WTC11 (cell line): Measurements from ENCODE around the gene EHD1. TPM values are rescaled to one million over a fixed set of nuclear protein-coding genes. Genes with fewer than 3 reads are reported as not detected.
A peak's percentile ranks its signal among the peaks of the same experiment; 100 is the strongest.

Experiments used
- ATAC-seq: fragments of 200-7000 bp; cut with Tn5 transposase; 2 replicates; pipeline ENCODE4 v1.10.0; 2021; ENCODE audit warnings: mild to moderate bottlenecking, moderate library complexity
- CTCF ChIA-PET: fragments of 300-600 bp; sonication (Branson Sonifier 250); formaldehyde crosslinking; loops from one replicate; lab custom pipeline; 2021; ENCODE audit warnings: antibody characterized with exemption; lab: Charles Lee
- POLR2A ChIA-PET: fragments of 350-600 bp; sonication (Branson Sonifier 250); formaldehyde crosslinking; loops from one replicate; lab custom pipeline; 2021; ENCODE audit warnings: antibody characterized with exemption; lab: Charles Lee
- DNase-seq: peaks from one replicate; pipeline ENCODE4 v3.0.0; 2021; ENCODE audit warnings: low spot score
- H3K27ac Mint-ChIP-seq: 2 replicates; pipeline ENCODE4 v1.8.0; 2021; ENCODE audit warnings: mixed read lengths
- H3K27me3 Mint-ChIP-seq: 2 replicates; pipeline ENCODE4 v1.8.0; 2021; ENCODE audit warnings: low read depth, mild to moderate bottlenecking, moderate library complexity, mixed read lengths
- H3K36me3 Mint-ChIP-seq: 2 replicates; pipeline ENCODE4 v1.8.0; 2021; ENCODE audit warnings: mixed read lengths
- H3K4me1 Mint-ChIP-seq: 2 replicates; pipeline ENCODE4 v1.8.0; 2022; ENCODE audit warnings: mixed read lengths
- H3K4me3 Mint-ChIP-seq: 2 replicates; pipeline ENCODE4 v1.8.0; 2021; ENCODE audit warnings: mild to moderate bottlenecking, moderate library complexity, mixed read lengths
- H3K9me3 Mint-ChIP-seq: 2 replicates; pipeline ENCODE4 v1.8.0; 2021; ENCODE audit warnings: mixed read lengths
- ATF1 ChIP-seq: sonication (generic); formaldehyde crosslinking; IDR thresholded peaks from 2 replicates; pipeline ENCODE4 v1.8.1; 2023; ENCODE audit warnings: mild to moderate bottlenecking, moderate library complexity, missing genetic modification reagents
- ELF4 ChIP-seq: sonication (generic); formaldehyde crosslinking; IDR thresholded peaks from 2 replicates; pipeline ENCODE4 v1.8.1; 2022; ENCODE audit warnings: low read depth, mild to moderate bottlenecking, moderate library complexity, missing genetic modification reagents
- FOXJ3 ChIP-seq: sonication (generic); formaldehyde crosslinking; IDR thresholded peaks from 2 replicates; pipeline ENCODE4 v1.9.0; 2021; ENCODE audit warnings: missing genetic modification reagents, mild to moderate bottlenecking, borderline replicate concordance
- HMGA2 ChIP-seq: fragments of 250-450 bp; sonication (Bioruptor Pico); IDR thresholded peaks from 2 replicates; pipeline ENCODE4 v1.4.0; 2021; ENCODE audit warnings: mild to moderate bottlenecking, moderate library complexity
- NR1H2 ChIP-seq: sonication (generic); formaldehyde crosslinking; IDR thresholded peaks from 2 replicates; pipeline ENCODE4 v1.9.0; 2021; ENCODE audit warnings: mild to moderate bottlenecking, moderate library complexity, missing genetic modification reagents
- NR3C1 ChIP-seq: sonication (generic); formaldehyde crosslinking; conservative IDR thresholded peaks from 2 replicates; pipeline ENCODE4 v1.8.1; 2023; ENCODE audit warnings: low read depth, mild to moderate bottlenecking, missing genetic modification reagents
- SMAD4 ChIP-seq: sonication (generic); formaldehyde crosslinking; IDR thresholded peaks from 2 replicates; pipeline ENCODE4 v1.8.0; 2022; ENCODE audit warnings: mild to moderate bottlenecking, missing genetic modification reagents
- SP1 ChIP-seq: sonication (generic); formaldehyde crosslinking; conservative IDR thresholded peaks from 2 replicates; pipeline ENCODE4 v1.8.1; 2022; ENCODE audit warnings: missing genetic modification reagents
- TEAD4 ChIP-seq: sonication (generic); formaldehyde crosslinking; IDR thresholded peaks from 2 replicates; pipeline ENCODE4 v1.8.0; 2022; ENCODE audit warnings: mild to moderate bottlenecking, missing genetic modification reagents
- TP53 ChIP-seq: sonication (generic); formaldehyde crosslinking; IDR thresholded peaks from 2 replicates; pipeline ENCODE4 v1.8.1; 2023; ENCODE audit warnings: mild to moderate bottlenecking, missing genetic modification reagents
- ZNF121 ChIP-seq: sonication (generic); formaldehyde crosslinking; IDR thresholded peaks from 2 replicates; pipeline ENCODE4 v1.8.0; 2023; ENCODE audit warnings: missing genetic modification reagents
- ZNF138 ChIP-seq: sonication (generic); formaldehyde crosslinking; conservative IDR thresholded peaks from 2 replicates; pipeline ENCODE4 v1.8.1; 2022; ENCODE audit warnings: mild to moderate bottlenecking, moderate library complexity, missing genetic modification reagents
- ZNF263 ChIP-seq: sonication (generic); formaldehyde crosslinking; IDR thresholded peaks from 2 replicates; pipeline ENCODE4 v1.8.1; 2022; ENCODE audit warnings: low read depth, mild to moderate bottlenecking, moderate library complexity, missing genetic modification reagents
- ZNF423 ChIP-seq: fragments of 250-450 bp; sonication (Bioruptor Pico); IDR thresholded peaks from 2 replicates; pipeline ENCODE4 v2.1.2; 2022; ENCODE audit warnings: mild to moderate bottlenecking, moderate library complexity
- total RNA-seq: library from RNA; stranded (reverse); gene quantifications from 3 replicates; pipeline ENCODE4 v1.2.3, GENCODE V29; 2021
- TF ChIP-seq, protein P1 (sequence below): fragments of 250-450 bp; sonication (Bioruptor Pico); IDR thresholded peaks from 2 replicates; pipeline ENCODE4 v1.9.0; 2021; ENCODE audit warnings: moderate library complexity, mild to moderate bottlenecking, inconsistent platforms, borderline replicate concordance
- TF ChIP-seq, protein P2 (sequence below): sonication (generic); formaldehyde crosslinking; IDR thresholded peaks from 2 replicates; pipeline ENCODE4 v1.8.1; 2023; ENCODE audit warnings: mild to moderate bottlenecking, missing genetic modification reagents
- TF ChIP-seq, protein P3 (sequence below): sonication (generic); formaldehyde crosslinking; IDR thresholded peaks from 2 replicates; pipeline ENCODE4 v1.8.0; 2022; ENCODE audit warnings: mild to moderate bottlenecking, missing genetic modification reagents
- TF ChIP-seq, protein P4 (sequence below): sonication (generic); formaldehyde crosslinking; IDR thresholded peaks from 2 replicates; pipeline ENCODE4 v1.8.0; 2022; ENCODE audit warnings: mild to moderate bottlenecking, missing genetic modification reagents
- TF ChIP-seq, protein P5 (sequence below): sonication (generic); formaldehyde crosslinking; IDR thresholded peaks from 2 replicates; pipeline ENCODE4 v1.8.0; 2022; ENCODE audit warnings: mild to moderate bottlenecking, missing genetic modification reagents
- TF ChIP-seq, protein P6 (sequence below): fragments of 250-450 bp; sonication (Bioruptor Pico); IDR thresholded peaks from 2 replicates; pipeline ENCODE4 v1.9.0; 2021; ENCODE audit warnings: mild to moderate bottlenecking, borderline replicate concordance
- TF ChIP-seq, protein P7 (sequence below): sonication (generic); formaldehyde crosslinking; IDR thresholded peaks from 2 replicates; pipeline ENCODE4 v1.8.1; 2023; ENCODE audit warnings: mild to moderate bottlenecking, missing genetic modification reagents, moderate library complexity
- TF ChIP-seq, protein P8 (sequence below): sonication (generic); formaldehyde crosslinking; IDR thresholded peaks from 2 replicates; pipeline ENCODE4 v1.8.1; 2022; ENCODE audit warnings: missing genetic modification reagents, borderline replicate concordance

The EHD1 gene
- total RNA-seq, 1 experiment from 2014 or later, result 38.1 TPM

DNA sequence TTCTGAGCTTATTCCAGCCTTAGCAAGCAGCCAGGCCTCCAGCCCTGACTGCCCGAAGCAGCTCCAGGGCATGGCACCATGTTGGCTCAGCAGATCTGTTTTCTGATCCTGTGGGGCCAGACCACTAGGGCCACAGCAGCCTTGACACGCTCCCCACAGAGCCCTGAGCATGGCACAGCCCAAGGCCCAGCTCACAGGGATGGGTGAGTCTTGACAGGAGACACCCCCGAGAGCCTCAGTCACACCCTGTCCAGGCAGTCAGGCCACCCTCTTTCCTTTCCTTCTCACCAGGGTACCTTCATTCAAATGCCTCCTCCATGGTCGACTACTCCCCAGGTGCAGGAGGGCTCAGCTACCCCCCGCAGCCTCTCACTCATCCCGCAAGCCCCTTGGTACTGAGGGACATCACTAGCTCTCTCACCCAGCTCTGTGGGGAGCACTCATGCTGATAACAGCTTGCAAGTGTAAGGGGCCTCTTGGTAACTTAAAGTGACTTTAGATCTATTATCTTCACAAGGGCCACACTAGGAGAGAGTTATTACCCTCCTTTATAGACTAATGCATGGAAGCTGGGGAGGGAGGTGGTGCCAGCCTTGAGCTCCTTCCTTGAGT is 30.1 kb downstream of the EHD1 start:
- ChIA-PET CTCF (interaction anchor here (0.6 to 12.5 kb wide), 36 partner anchors 9 to 669 kb away, joined by 3 to 372 read pairs (median 5); partner anchors contain the start of genes ARL2, BATF2, EHD1 and GPHA2), POLR2A (interaction anchor here (0.7 to 1.6 kb wide), 4 partner anchors 15 to 148 kb away, joined by 3 to 6 read pairs (median 4); partner anchors contain the start of genes BATF2 and EHD1)
- no peaks in the 10 kb centered on the region for H3K36me3 Mint-ChIP-seq
- H3K9me3 Mint-ChIP-seq, result no peaks in the 10 kb centered on the region
- no peak overlapping the region for H3K27ac Mint-ChIP-seq
- ATAC-seq (no peak), DNase-seq (no peak)
- H3K4me1 Mint-ChIP-seq, result peaks cover 33% of the 10 kb centered on the region
- TF ChIP-seq, protein P1, sequence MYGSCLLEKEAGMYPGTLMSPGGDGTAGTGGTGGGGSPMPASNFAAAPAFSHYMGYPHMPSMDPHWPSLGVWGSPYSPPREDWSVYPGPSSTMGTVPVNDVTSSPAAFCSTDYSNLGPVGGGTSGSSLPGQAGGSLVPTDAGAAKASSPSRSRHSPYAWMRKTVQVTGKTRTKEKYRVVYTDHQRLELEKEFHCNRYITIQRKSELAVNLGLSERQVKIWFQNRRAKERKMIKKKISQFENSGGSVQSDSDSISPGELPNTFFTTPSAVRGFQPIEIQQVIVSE (CRISPR knock-in tag), result no peak
- TF ChIP-seq NR1H2 (CRISPR knock-in tag) (no peak), FOXJ3 (CRISPR knock-in tag) (no peak), ELF4 (no peak), ATF1 (CRISPR knock-in tag) (no peak), SMAD4 (no peak), NR3C1 (CRISPR knock-in tag) (no peak), ZNF423 (CRISPR knock-in tag) (no peak), HMGA2 (no peak), TEAD4 (CRISPR knock-in tag) (no peak), SP1 (no peak), ZNF263 (no peak), ZNF121 (CRISPR knock-in tag) (no peak), TP53 (CRISPR knock-in tag) (no peak)
- TF ChIP-seq, protein P2, sequence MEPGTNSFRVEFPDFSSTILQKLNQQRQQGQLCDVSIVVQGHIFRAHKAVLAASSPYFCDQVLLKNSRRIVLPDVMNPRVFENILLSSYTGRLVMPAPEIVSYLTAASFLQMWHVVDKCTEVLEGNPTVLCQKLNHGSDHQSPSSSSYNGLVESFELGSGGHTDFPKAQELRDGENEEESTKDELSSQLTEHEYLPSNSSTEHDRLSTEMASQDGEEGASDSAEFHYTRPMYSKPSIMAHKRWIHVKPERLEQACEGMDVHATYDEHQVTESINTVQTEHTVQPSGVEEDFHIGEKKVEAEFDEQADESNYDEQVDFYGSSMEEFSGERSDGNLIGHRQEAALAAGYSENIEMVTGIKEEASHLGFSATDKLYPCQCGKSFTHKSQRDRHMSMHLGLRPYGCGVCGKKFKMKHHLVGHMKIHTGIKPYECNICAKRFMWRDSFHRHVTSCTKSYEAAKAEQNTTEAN, result no peak
- TF ChIP-seq, protein P3, sequence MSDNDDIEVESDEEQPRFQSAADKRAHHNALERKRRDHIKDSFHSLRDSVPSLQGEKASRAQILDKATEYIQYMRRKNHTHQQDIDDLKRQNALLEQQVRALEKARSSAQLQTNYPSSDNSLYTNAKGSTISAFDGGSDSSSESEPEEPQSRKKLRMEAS (CRISPR knock-in tag), result no peak
- TF ChIP-seq, protein P4, sequence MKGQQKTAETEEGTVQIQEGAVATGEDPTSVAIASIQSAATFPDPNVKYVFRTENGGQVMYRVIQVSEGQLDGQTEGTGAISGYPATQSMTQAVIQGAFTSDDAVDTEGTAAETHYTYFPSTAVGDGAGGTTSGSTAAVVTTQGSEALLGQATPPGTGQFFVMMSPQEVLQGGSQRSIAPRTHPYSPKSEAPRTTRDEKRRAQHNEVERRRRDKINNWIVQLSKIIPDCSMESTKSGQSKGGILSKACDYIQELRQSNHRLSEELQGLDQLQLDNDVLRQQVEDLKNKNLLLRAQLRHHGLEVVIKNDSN (CRISPR knock-in tag), result no peak
- TF ChIP-seq, protein P5, sequence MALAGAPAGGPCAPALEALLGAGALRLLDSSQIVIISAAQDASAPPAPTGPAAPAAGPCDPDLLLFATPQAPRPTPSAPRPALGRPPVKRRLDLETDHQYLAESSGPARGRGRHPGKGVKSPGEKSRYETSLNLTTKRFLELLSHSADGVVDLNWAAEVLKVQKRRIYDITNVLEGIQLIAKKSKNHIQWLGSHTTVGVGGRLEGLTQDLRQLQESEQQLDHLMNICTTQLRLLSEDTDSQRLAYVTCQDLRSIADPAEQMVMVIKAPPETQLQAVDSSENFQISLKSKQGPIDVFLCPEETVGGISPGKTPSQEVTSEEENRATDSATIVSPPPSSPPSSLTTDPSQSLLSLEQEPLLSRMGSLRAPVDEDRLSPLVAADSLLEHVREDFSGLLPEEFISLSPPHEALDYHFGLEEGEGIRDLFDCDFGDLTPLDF (CRISPR knock-in tag), result no peak
- no peak overlapping the region for H3K4me3 Mint-ChIP-seq
- no peaks in the 10 kb centered on the region for H3K27me3 Mint-ChIP-seq

DNA sequence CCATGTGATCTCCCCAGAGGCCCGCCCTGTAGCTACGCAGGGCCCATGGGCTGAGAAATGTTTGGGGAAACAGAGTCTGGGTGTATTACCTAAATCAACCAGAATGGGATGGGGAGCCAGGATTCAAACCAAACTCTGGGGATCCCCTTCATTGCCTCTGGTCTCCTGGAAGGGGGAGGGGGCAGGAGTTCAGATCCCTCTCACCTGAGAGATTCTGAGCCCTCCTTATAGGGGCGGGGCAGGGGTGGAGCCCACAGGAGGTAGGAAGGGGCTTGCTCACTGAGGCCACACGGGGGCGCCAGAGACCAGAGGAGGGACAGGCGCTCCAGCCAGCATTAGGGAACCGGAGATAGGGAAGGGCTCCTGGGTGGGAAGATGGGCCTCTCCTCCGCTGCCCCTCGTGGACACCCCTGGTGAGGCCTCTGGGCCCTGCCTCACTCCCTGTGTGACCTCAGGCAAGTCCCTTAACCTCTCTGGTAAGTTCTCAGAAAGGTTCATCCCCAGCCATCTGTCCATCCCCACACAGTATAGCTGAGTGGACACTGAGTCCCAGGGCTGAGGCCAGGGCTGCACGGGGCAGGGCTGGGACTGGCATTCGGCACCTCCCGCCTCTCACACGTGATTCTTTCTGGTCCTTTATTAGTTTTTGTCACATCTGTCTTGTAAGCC is 31.3 kb downstream of the EHD1 start:
- peak overlapping the region; percentile 42; the same call in 1 of the 2 replicates for H3K4me3 Mint-ChIP-seq
- POLR2A ChIA-PET, result interaction anchor here (0.6 kb wide), 1 partner anchor 227 kb away, joined by 6 read pairs; no protein-coding TSS in a partner anchor
- peak; percentile 99 for DNase-seq
- H3K9me3 Mint-ChIP-seq, result no peaks in the 10 kb centered on the region
- peaks cover 45% of the 10 kb centered on the region for H3K4me1 Mint-ChIP-seq
- CTCF ChIA-PET, result interaction anchor here (0.5 to 12.5 kb wide), 25 partner anchors 11 to 288 kb away, joined by 3 to 372 read pairs (median 8); partner anchors contain the start of genes ARL2, BATF2, EHD1 and MAP4K2
- ATAC-seq, result peak; percentile 70
- H3K36me3 Mint-ChIP-seq, result no peaks in the 10 kb centered on the region
- H3K27ac Mint-ChIP-seq, result peak overlapping the region; percentile 87
- H3K27me3 Mint-ChIP-seq, result no peaks in the 10 kb centered on the region
- TF ChIP-seq, protein P6, sequence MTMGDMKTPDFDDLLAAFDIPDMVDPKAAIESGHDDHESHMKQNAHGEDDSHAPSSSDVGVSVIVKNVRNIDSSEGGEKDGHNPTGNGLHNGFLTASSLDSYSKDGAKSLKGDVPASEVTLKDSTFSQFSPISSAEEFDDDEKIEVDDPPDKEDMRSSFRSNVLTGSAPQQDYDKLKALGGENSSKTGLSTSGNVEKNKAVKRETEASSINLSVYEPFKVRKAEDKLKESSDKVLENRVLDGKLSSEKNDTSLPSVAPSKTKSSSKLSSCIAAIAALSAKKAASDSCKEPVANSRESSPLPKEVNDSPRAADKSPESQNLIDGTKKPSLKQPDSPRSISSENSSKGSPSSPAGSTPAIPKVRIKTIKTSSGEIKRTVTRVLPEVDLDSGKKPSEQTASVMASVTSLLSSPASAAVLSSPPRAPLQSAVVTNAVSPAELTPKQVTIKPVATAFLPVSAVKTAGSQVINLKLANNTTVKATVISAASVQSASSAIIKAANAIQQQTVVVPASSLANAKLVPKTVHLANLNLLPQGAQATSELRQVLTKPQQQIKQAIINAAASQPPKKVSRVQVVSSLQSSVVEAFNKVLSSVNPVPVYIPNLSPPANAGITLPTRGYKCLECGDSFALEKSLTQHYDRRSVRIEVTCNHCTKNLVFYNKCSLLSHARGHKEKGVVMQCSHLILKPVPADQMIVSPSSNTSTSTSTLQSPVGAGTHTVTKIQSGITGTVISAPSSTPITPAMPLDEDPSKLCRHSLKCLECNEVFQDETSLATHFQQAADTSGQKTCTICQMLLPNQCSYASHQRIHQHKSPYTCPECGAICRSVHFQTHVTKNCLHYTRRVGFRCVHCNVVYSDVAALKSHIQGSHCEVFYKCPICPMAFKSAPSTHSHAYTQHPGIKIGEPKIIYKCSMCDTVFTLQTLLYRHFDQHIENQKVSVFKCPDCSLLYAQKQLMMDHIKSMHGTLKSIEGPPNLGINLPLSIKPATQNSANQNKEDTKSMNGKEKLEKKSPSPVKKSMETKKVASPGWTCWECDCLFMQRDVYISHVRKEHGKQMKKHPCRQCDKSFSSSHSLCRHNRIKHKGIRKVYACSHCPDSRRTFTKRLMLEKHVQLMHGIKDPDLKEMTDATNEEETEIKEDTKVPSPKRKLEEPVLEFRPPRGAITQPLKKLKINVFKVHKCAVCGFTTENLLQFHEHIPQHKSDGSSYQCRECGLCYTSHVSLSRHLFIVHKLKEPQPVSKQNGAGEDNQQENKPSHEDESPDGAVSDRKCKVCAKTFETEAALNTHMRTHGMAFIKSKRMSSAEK, result no peak
- TF ChIP-seq ATF1 (CRISPR knock-in tag) (no peak), ZNF138 (no peak)
- TF ChIP-seq, protein P7, sequence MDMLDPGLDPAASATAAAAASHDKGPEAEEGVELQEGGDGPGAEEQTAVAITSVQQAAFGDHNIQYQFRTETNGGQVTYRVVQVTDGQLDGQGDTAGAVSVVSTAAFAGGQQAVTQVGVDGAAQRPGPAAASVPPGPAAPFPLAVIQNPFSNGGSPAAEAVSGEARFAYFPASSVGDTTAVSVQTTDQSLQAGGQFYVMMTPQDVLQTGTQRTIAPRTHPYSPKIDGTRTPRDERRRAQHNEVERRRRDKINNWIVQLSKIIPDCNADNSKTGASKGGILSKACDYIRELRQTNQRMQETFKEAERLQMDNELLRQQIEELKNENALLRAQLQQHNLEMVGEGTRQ (CRISPR knock-in tag), result 0 out of 2 replicates have a peak, but pooled peaks have one; percentile 24
- TF ChIP-seq, protein P8, sequence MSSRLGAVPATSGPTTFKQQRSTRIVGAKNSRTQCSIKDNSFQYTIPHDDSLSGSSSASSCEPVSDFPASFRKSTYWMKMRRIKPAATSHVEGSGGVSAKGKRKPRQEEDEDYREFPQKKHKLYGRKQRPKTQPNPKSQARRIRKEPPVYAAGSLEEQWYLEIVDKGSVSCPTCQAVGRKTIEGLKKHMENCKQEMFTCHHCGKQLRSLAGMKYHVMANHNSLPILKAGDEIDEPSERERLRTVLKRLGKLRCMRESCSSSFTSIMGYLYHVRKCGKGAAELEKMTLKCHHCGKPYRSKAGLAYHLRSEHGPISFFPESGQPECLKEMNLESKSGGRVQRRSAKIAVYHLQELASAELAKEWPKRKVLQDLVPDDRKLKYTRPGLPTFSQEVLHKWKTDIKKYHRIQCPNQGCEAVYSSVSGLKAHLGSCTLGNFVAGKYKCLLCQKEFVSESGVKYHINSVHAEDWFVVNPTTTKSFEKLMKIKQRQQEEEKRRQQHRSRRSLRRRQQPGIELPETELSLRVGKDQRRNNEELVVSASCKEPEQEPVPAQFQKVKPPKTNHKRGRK (CRISPR knock-in tag), result no peak
